ENCODE data around the gene SSR1. TPM values are rescaled to one million over a fixed set of nuclear protein-coding genes. Genes with fewer than 3 reads are reported as not detected.

SSR1 gene
- total RNA-seq, 1 donor from 2014 or later: 289 TPM

GRCh38 chr6:7260291-7261031 is 52.5 kb downstream of the SSR1 start:
- TF ChIP-seq CTCF (IDR thresholded peaks at IDR 0.05; ENCODE audit: insufficient read depth, low read depth, low read length): no peak
- TF ChIP-seq EZH2 (IDR thresholded peaks at IDR 0.05; ENCODE audit: insufficient read depth, low read length): no peak
- no peaks in the 10 kb centered on the region for H3K9me3 ChIP-seq (ENCODE audit: insufficient read depth, low read depth, low read length)
- H3K9me3 Mint-ChIP-seq (ENCODE audit: unreplicated experiment): peaks cover 3% of the 10 kb centered on the region
- peak overlapping the region; percentile 49 for H3K27ac ChIP-seq (ENCODE audit: low read depth, low read length)
- H3K79me2 ChIP-seq (ENCODE audit: insufficient read depth, low read length): no peaks in the 10 kb centered on the region
- H3K27ac Mint-ChIP-seq (ENCODE audit: unreplicated experiment): peak overlapping the region; percentile 75
- peak overlapping the region; percentile 77 for H3K9ac ChIP-seq (ENCODE audit: low read length)
- H2AFZ ChIP-seq (ENCODE audit: low read depth, low read length): peak overlapping the region; percentile 99
- no peaks in the 10 kb centered on the region for H3K27me3 ChIP-seq (ENCODE audit: insufficient read depth, low read length)
- no peaks in the 10 kb centered on the region for H3K36me3 Mint-ChIP-seq (ENCODE audit: low read depth, unreplicated experiment)
- FAIRE-seq (no peak), DNase-seq (ENCODE audit: low read depth) (no peak)
- peak overlapping the region; percentile 68 for H3K4me3 ChIP-seq (ENCODE audit: insufficient read depth, low read depth, low read length)
- H3K4me3 Mint-ChIP-seq (ENCODE audit: unreplicated experiment): peak overlapping the region; percentile 90
- peaks cover 13% of the 10 kb centered on the region for H3K4me1 ChIP-seq (ENCODE audit: insufficient read depth, low read length)
- no peaks in the 10 kb centered on the region for H3K27me3 Mint-ChIP-seq (ENCODE audit: low read depth, unreplicated experiment)
- no peaks in the 10 kb centered on the region for H4K20me1 ChIP-seq (ENCODE audit: insufficient read depth, low read length)
- peaks cover 16% of the 10 kb centered on the region for H3K4me1 Mint-ChIP-seq (ENCODE audit: low read depth, unreplicated experiment)
- H3K36me3 ChIP-seq (ENCODE audit: insufficient read depth, low read length): no peaks in the 10 kb centered on the region
- peak overlapping the region; percentile 90 for H3K4me2 ChIP-seq (ENCODE audit: low read length)

DNA sequence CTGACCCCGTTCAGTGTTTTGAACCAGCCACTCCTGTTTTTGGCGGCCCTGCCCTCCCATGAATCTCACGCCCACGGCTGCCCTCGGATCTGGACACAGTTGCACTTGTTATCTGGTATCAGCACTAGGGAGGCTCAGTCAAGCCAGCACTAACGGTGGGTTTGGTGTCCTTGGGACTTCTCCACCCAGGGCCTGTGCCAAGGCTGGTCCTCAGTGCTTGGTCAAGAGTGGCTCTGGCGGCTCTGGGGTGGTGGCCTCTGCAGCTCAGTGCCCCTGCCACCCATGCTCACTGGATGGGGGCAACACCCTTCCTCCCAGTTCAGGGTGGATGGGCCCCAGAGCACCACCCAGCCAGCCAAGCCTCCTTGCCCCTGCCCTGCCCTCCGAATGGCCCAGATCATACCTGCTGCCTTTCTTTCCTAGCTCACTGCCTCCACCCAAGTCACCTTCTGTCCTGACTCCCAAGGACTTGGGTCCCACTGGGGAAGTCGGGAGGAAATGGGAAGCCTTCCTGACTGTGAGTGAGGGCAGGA is 54.7 kb downstream of the SSR1 start:
- H3K9ac ChIP-seq (ENCODE audit: low read length): no peak overlapping the region
- H3K36me3 Mint-ChIP-seq (ENCODE audit: low read depth, unreplicated experiment): no peaks in the 10 kb centered on the region
- H3K27ac ChIP-seq (ENCODE audit: low read depth, low read length): no peak overlapping the region
- no peak overlapping the region for H2AFZ ChIP-seq (ENCODE audit: low read depth, low read length)
- H3K27me3 ChIP-seq (ENCODE audit: insufficient read depth, low read length): no peaks in the 10 kb centered on the region
- no peak overlapping the region for H3K27ac Mint-ChIP-seq (ENCODE audit: unreplicated experiment)
- peaks cover 13% of the 10 kb centered on the region for H3K4me1 ChIP-seq (ENCODE audit: insufficient read depth, low read length)
- no peak for DNase-seq (ENCODE audit: low read depth)
- H3K4me1 Mint-ChIP-seq (ENCODE audit: low read depth, unreplicated experiment): peaks cover 16% of the 10 kb centered on the region
- no peaks in the 10 kb centered on the region for H3K79me2 ChIP-seq (ENCODE audit: insufficient read depth, low read length)
- H4K20me1 ChIP-seq (ENCODE audit: insufficient read depth, low read length): no peaks in the 10 kb centered on the region
- FAIRE-seq: no peak
- TF ChIP-seq EZH2 (IDR thresholded peaks at IDR 0.05; ENCODE audit: insufficient read depth, low read length) (no peak), CTCF (IDR thresholded peaks at IDR 0.05; ENCODE audit: insufficient read depth, low read depth, low read length) (no peak)
- H3K4me3 Mint-ChIP-seq (ENCODE audit: unreplicated experiment): peak overlapping the region; percentile 27
- no peak overlapping the region for H3K4me2 ChIP-seq (ENCODE audit: low read length)
- H3K27me3 Mint-ChIP-seq (ENCODE audit: low read depth, unreplicated experiment): no peaks in the 10 kb centered on the region
- H3K36me3 ChIP-seq (ENCODE audit: insufficient read depth, low read length): no peaks in the 10 kb centered on the region
- no peak overlapping the region for H3K4me3 ChIP-seq (ENCODE audit: insufficient read depth, low read depth, low read length)
- H3K9me3 ChIP-seq (ENCODE audit: insufficient read depth, low read depth, low read length): no peaks in the 10 kb centered on the region
- H3K9me3 Mint-ChIP-seq (ENCODE audit: unreplicated experiment): peaks cover 3% of the 10 kb centered on the region

All from astrocyte (in vitro differentiated cells and primary cell).